ENCODE data around the gene NPY5R.
A peak's percentile ranks its signal among the peaks of the same experiment; 100 is the strongest.

NPY5R gene

DNA sequence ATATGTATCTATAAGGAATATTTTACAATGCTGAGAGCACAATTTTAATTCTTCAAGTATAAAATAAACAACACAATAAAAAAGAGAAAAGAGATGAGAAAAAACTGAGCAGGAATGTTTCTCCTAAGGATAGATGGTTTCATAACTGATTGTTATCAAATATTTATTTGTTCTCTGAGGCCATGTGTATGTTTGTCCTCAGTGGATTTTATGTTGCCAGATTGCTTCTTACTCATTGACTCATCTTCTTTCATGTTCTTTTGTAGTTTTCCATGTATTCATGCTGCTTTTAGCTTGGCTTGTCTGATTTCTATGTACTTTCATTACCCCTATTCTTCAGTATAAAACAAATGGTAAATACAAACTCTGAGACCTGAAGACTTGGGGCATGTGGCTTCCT is 41.2 kb downstream of the NPY5R start:
- H3K4me3 ChIP-seq (ENCODE audit: low read depth, low read length), result no peak overlapping the region
- TF ChIP-seq, protein P1, sequence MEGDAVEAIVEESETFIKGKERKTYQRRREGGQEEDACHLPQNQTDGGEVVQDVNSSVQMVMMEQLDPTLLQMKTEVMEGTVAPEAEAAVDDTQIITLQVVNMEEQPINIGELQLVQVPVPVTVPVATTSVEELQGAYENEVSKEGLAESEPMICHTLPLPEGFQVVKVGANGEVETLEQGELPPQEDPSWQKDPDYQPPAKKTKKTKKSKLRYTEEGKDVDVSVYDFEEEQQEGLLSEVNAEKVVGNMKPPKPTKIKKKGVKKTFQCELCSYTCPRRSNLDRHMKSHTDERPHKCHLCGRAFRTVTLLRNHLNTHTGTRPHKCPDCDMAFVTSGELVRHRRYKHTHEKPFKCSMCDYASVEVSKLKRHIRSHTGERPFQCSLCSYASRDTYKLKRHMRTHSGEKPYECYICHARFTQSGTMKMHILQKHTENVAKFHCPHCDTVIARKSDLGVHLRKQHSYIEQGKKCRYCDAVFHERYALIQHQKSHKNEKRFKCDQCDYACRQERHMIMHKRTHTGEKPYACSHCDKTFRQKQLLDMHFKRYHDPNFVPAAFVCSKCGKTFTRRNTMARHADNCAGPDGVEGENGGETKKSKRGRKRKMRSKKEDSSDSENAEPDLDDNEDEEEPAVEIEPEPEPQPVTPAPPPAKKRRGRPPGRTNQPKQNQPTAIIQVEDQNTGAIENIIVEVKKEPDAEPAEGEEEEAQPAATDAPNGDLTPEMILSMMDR (conservative IDR thresholded peaks at IDR 0.05; ENCODE audit: low read depth, low read length), result no peak
- DNase-seq (ENCODE audit: low read depth), result no peak

DNA sequence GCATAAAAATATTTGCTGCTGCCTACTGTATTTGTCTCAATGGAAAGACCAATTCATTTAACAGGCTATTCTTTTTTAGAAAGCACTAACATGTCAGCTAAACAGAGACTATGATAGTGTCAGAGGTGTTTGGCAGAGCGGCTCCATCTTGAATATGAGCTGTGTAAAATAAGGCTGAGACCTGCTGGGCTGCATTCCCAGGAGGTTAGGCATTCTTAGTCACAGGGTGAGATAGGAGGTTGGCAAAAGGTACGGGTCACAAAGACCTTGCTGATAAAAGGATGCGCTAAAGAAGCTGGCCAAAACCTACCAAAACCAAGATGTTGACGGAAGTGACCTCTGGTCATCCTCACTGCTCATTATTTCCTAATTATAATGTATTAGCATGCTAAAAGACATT is 41.8 kb downstream of the NPY5R start:
- TF ChIP-seq, protein P1 (conservative IDR thresholded peaks at IDR 0.05; ENCODE audit: low read depth, low read length), result no peak
- no peak overlapping the region for H3K4me3 ChIP-seq (ENCODE audit: low read depth, low read length)
- DNase-seq (ENCODE audit: low read depth), result no peak

DNA sequence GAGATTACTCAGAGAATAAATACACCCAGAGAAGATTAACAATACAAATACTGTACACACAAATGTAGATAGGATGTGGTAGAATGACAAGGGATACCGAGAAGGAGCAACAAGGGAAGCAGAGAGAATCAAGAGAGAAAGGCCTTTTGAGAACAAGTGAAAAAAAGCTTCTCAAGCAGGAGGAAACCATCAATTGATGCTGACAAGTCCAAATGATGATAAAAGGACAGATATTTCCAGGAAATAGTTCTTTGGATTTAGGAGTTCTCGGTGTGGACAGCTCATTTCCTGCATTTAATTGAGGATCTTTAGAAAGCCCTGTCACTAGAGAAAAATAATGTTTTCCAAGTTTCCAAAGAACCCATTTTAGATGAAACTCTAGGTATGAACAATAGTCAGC is 48.1 kb downstream of the NPY5R start:
- TF ChIP-seq, protein P1 (conservative IDR thresholded peaks at IDR 0.05; ENCODE audit: low read depth, low read length), result no peak
- no peak overlapping the region for H3K4me3 ChIP-seq (ENCODE audit: low read depth, low read length)
- no peak for DNase-seq (ENCODE audit: low read depth)

DNA sequence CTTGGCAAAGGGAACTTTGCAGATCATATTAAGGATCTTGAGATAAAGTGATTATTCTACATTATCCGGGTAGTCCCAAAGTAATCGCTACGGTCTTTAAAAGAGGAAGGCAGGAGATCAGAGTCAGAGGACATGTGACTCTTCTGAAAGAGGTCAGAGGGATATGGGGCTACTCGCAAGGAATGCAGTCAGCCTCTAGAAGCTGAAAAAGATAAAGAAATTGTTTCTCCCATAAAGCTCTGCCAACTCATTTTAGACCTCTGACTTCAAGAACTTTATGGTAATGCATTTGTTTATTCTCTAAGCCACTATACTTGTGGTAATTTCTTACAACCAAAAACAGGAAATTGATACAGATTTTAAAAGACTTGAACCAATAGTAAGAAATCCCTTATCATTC is 48.6 kb downstream of the NPY5R start:
- peak; percentile 13 for DNase-seq (ENCODE audit: low read depth)
- TF ChIP-seq, protein P1 (conservative IDR thresholded peaks at IDR 0.05; ENCODE audit: low read depth, low read length), result no peak
- H3K4me3 ChIP-seq (ENCODE audit: low read depth, low read length), result no peak overlapping the region

DNA sequence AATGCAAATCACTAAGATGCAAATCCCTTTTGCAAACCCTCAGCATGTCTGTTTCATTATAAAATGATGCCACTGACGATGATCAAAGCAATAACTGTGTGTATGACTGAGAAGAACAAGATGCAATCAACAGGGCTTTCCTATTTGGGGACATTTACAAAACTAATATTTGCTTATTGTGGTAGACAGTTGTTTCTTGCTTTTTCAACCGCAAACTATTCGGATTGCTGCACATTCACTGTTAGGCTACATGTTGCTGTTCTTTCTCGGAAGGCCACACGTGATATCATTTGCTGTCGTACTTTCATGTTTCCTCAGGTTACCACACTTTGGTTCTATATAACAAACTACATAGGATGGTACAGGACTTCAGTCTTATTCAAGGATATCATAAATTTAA is 49.8 kb downstream of the NPY5R start:
- TF ChIP-seq, protein P1 (conservative IDR thresholded peaks at IDR 0.05; ENCODE audit: low read depth, low read length), result no peak
- H3K4me3 ChIP-seq (ENCODE audit: low read depth, low read length), result no peak overlapping the region
- no peak for DNase-seq (ENCODE audit: low read depth)

DNA sequence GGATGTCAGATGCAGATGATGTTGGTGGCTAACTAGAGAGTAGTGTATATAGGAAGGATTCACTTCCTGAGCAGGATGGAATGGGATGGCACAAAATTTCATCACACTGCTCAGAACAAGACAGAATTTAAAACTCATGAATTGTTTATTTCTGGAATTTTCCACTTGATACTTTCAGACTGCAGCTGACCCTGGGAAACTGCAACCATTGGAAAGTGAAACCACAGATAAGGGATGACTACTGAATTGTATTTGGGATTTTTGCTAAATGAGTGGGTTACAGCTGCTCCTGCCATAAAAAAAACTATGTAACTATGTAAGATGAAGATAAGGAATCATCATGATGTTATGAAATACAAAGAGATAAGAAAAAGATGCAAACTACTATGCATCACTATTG is 51.4 kb downstream of the NPY5R start:
- DNase-seq (ENCODE audit: low read depth), result peak; percentile 68
- TF ChIP-seq, protein P1 (conservative IDR thresholded peaks at IDR 0.05; ENCODE audit: low read depth, low read length), result no peak
- no peak overlapping the region for H3K4me3 ChIP-seq (ENCODE audit: low read depth, low read length)

DNA sequence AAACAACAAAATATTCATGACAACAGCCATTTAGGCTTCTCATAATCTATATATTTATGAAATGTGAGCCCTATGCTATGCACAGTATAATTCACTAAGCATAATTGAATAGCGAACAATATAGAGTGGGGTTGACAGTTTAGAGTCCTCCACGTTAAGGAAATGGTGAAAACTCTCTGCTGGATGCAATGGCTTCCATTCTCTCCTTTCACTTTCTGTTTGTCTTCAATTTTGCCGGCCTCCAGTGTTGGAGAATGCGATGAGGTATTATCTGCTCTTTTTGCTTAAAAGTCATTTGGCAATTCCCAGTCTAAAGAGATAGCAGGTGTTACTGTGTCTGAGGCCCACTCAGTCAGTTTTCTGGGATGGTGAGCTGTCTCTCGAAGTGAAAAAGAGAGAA is 52.1 kb downstream of the NPY5R start:
- TF ChIP-seq, protein P1 (conservative IDR thresholded peaks at IDR 0.05; ENCODE audit: low read depth, low read length), result no peak
- DNase-seq (ENCODE audit: low read depth), result no peak
- no peak overlapping the region for H3K4me3 ChIP-seq (ENCODE audit: low read depth, low read length)
